Vagina (tissue), 2 donors: Measurements from ENCODE around the gene MBD4. TPM values are rescaled to one million over a fixed set of nuclear protein-coding genes. Genes with fewer than 3 reads are reported as not detected.
"Not testable (repeated sequence)": the region's sequence is repeated elsewhere in the genome, so short reads cannot be mapped to it uniquely, and the experiment has no call there.

Source experiments
- DNase-seq, 2 donors: peaks; one replicate each; pipeline ENCODE4 v3.0.0-alpha.2; 2017; ENCODE audit errors: extremely low spot score in 2 of 2
- H3K27ac ChIP-seq: fragments of 200-600 bp; sonication (generic); one replicate; pipeline ENCODE4 v1.5.1; 2019
- H3K27me3 ChIP-seq: fragments of 200-600 bp; sonication (generic); one replicate; pipeline ENCODE4 v1.5.1; 2019
- H3K36me3 ChIP-seq, 2 donors: fragments of 200-600 bp; sonication (generic); one replicate each; pipeline ENCODE4 v1.5.1; 2017 to 2019
- H3K4me1 ChIP-seq: fragments of 200-600 bp; sonication (generic); one replicate; pipeline ENCODE4 v1.5.1; 2019
- H3K4me3 ChIP-seq, 2 donors: fragments of 200-600 bp; sonication (generic); 1 replicate in 1 of 2; 2 replicates in 1 of 2; pipeline ENCODE4 v1.5.1; 2016 to 2019
- H3K9me3 ChIP-seq: fragments of 200-600 bp; sonication (generic); one replicate; pipeline ENCODE4 v1.5.1; 2019
- CTCF ChIP-seq, 3 experiments: fragments of 450-650 bp in 2 of 3; fragments of 200-600 bp in 1 of 3; sonication (generic) in 1 of 3; IDR thresholded peaks; one replicate each; pipeline ENCODE4 v1.5.1; 2017 to 2019; ENCODE audit warnings: antibody characterized with exemption in 3 of 3, mild to moderate bottlenecking in 2 of 3, moderate library complexity in 2 of 3
- POLR2A ChIP-seq, 2 donors: fragments of 450-650 bp; IDR thresholded peaks; one replicate each; pipeline ENCODE4 v1.6.1; 2017; ENCODE audit warnings: antibody characterized with exemption in 2 of 2, mild to moderate bottlenecking in 2 of 2, moderate library complexity in 2 of 2
- POLR2AphosphoS5 ChIP-seq, 2 donors: sonication (generic); formaldehyde crosslinking; IDR thresholded peaks; one replicate each; pipeline ENCODE4 v1.9.0; 2017; ENCODE audit warnings: antibody characterized with exemption in 2 of 2, mild to moderate bottlenecking in 2 of 2, low read depth in 1 of 2; ENCODE audit not compliant: insufficient read depth in 1 of 2
- intact Hi-C: fragments of 100-400 bp; cut with DNase I; formaldehyde crosslinking; loops from one replicate; pipeline ENCODE4 v1.15.1; 2023
- total RNA-seq: library from RNA; depleted of rRNA; stranded (reverse); fragments of >200 nt; gene quantifications from one replicate; pipeline ENCODE4 v1.2.3, GENCODE V29; 2016

MBD4 gene
- total RNA-seq, 1 donor from 2014 or later = 32.4 TPM

- no peak overlapping the region for H3K4me3 ChIP-seq
- intact Hi-C loops = no loop called here
- no peak for DNase-seq
Observed at GRCh38 chr3:129413687-129414506, 25.9 kb downstream of the MBD4 start.

GRCh38 chr3:129413238-129413637 is 26.5 kb downstream of the MBD4 start:
- intact Hi-C loops, H3K36me3 ChIP-seq, H3K4me1 ChIP-seq, H3K4me3 ChIP-seq, H3K9me3 ChIP-seq, H3K27ac ChIP-seq, DNase-seq, H3K27me3 ChIP-seq: not testable (repeated sequence)

More at GRCh38 chr3:129413687-129414506, 25.9 kb downstream of the MBD4 start:
- TF ChIP-seq POLR2AphosphoS5 (IDR thresholded peaks at IDR 0.05; ENCODE audit: insufficient read depth in 1 of 2, low read depth in 1 of 2) = no peak
- no peak for TF ChIP-seq POLR2A (IDR thresholded peaks at IDR 0.05)
- no peak for TF ChIP-seq CTCF (IDR thresholded peaks at IDR 0.05)
- Histone ChIP-seq H3K27me3 (no peaks in the 10 kb centered on the region), H3K9me3 (no peaks in the 10 kb centered on the region), H3K4me1 (no peaks in the 10 kb centered on the region), H3K36me3 (no peaks in the 10 kb centered on the region), H3K27ac (no peak overlapping the region)

GRCh38 chr3:129412542-129413198 is 27.1 kb downstream of the MBD4 start:
- Histone ChIP-seq H3K4me3 (no peak overlapping the region), H3K27ac (no peak overlapping the region), H3K27me3 (no peaks in the 10 kb centered on the region), H3K36me3 (no peaks in the 10 kb centered on the region), H3K9me3 (no peaks in the 10 kb centered on the region), H3K4me1 (no peaks in the 10 kb centered on the region)
- intact Hi-C loops = no loop called here
- DNase-seq = no peak
- TF ChIP-seq POLR2AphosphoS5 (IDR thresholded peaks at IDR 0.05; ENCODE audit: insufficient read depth in 1 of 2, low read depth in 1 of 2) (no peak), POLR2A (IDR thresholded peaks at IDR 0.05) (no peak), CTCF (IDR thresholded peaks at IDR 0.05) (no peak)

GRCh38 chr3:129410971-129411370 is 28.8 kb downstream of the MBD4 start:
- no peak overlapping the region for H3K27ac ChIP-seq
- intact Hi-C loops = no loop called here
- H3K9me3 ChIP-seq = no peaks in the 10 kb centered on the region
- TF ChIP-seq POLR2A (IDR thresholded peaks at IDR 0.05) (no peak), CTCF (IDR thresholded peaks at IDR 0.05) (no peak), POLR2AphosphoS5 (IDR thresholded peaks at IDR 0.05; ENCODE audit: insufficient read depth in 1 of 2, low read depth in 1 of 2) (no peak)
- DNase-seq = no peak
- no peaks in the 10 kb centered on the region for H3K36me3 ChIP-seq
- no peaks in the 10 kb centered on the region for H3K27me3 ChIP-seq
- H3K4me1 ChIP-seq = no peaks in the 10 kb centered on the region
- no peak overlapping the region for H3K4me3 ChIP-seq

- no peak overlapping the region for H3K27ac ChIP-seq
- no peak for DNase-seq
- H3K36me3 ChIP-seq = no peaks in the 10 kb centered on the region
- intact Hi-C loops = no loop called here
- no peaks in the 10 kb centered on the region for H3K4me1 ChIP-seq
- H3K9me3 ChIP-seq = no peaks in the 10 kb centered on the region
- H3K4me3 ChIP-seq = no peak overlapping the region
- H3K27me3 ChIP-seq = no peaks in the 10 kb centered on the region
- no peak for TF ChIP-seq POLR2AphosphoS5 (IDR thresholded peaks at IDR 0.05; ENCODE audit: insufficient read depth in 1 of 2, low read depth in 1 of 2)
Observed at GRCh38 chr3:129409541-129409940, 30.2 kb downstream of the MBD4 start.

GRCh38 chr3:129404610-129405009 is 35.1 kb downstream of the MBD4 start:
- TF ChIP-seq POLR2AphosphoS5 (IDR thresholded peaks at IDR 0.05; ENCODE audit: insufficient read depth in 1 of 2, low read depth in 1 of 2) (no peak), CTCF (IDR thresholded peaks at IDR 0.05) (no peak), POLR2A (IDR thresholded peaks at IDR 0.05) (no peak)
- intact Hi-C loops = no loop called here

More at GRCh38 chr3:129404610-129405009, 35.1 kb downstream of the MBD4 start:
- H3K9me3 ChIP-seq = no peaks in the 10 kb centered on the region
- H3K4me1 ChIP-seq = no peaks in the 10 kb centered on the region
- H3K4me3 ChIP-seq = no peak overlapping the region
- H3K27me3 ChIP-seq = no peaks in the 10 kb centered on the region
- H3K36me3 ChIP-seq = no peaks in the 10 kb centered on the region
- DNase-seq = no peak
- H3K27ac ChIP-seq = no peak overlapping the region
